MM.1S (cell line): Measurements from ENCODE around the gene GIT1.
A peak's percentile ranks its signal among the peaks of the same experiment; 100 is the strongest.

Source experiments
- DNase-seq: peaks from one replicate; pipeline ENCODE4 v3.0.0-alpha.2; 2015
- H2AFZ ChIP-seq: fragments of 300-600 bp; sonication (generic); 2 replicates; pipeline ENCODE4 v1.6.0; 2016; ENCODE audit warnings: antibody characterized with exemption, low read length
- H3F3A ChIP-seq: fragments of 300-600 bp; sonication (generic); 2 replicates; pipeline ENCODE4 v1.6.1; 2016; ENCODE audit warnings: mild to moderate bottlenecking, antibody characterized with exemption, low read length, moderate library complexity, mixed read lengths; ENCODE audit not compliant: insufficient read depth
- H3K27ac ChIP-seq: fragments of 300-600 bp; sonication (generic); 2 replicates; pipeline ENCODE4 v1.5.1; 2016; ENCODE audit warnings: mild to moderate bottlenecking, low read length
- H3K27me3 ChIP-seq: fragments of 300-600 bp; sonication (generic); replicated peaks from 2 replicates; pipeline ENCODE4 v1.6.0; 2016; ENCODE audit warnings: low read length; ENCODE audit not compliant: insufficient read depth
- H3K36me3 ChIP-seq: fragments of 300-600 bp; sonication (generic); replicated peaks from 2 replicates; pipeline ENCODE4 v1.6.1; 2016; ENCODE audit warnings: mild to moderate bottlenecking, low read length, mixed read lengths; ENCODE audit not compliant: insufficient read depth
- H3K4me1 ChIP-seq: fragments of 300-600 bp; sonication (generic); 2 replicates; pipeline ENCODE4 v1.6.1; 2016; ENCODE audit warnings: low read length, mixed read lengths
- H3K4me2 ChIP-seq: fragments of 300-600 bp; sonication (generic); 2 replicates; pipeline ENCODE4 v1.6.0; 2016; ENCODE audit warnings: low read depth, low read length
- H3K4me3 ChIP-seq: fragments of 300-600 bp; sonication (generic); 2 replicates; pipeline ENCODE4 v1.5.1; 2016; ENCODE audit warnings: low read length, mixed read lengths
- H3K79me2 ChIP-seq: fragments of 300-600 bp; sonication (generic); 2 replicates; pipeline ENCODE4 v1.6.1; 2016; ENCODE audit warnings: mixed run types, low read length, mixed read lengths
- H3K9ac ChIP-seq: fragments of 300-600 bp; sonication (generic); 2 replicates; pipeline ENCODE4 v1.6.1; 2016; ENCODE audit warnings: low read length, mixed read lengths
- H3K9me2 ChIP-seq: fragments of 300-600 bp; sonication (generic); replicated peaks from 2 replicates; pipeline ENCODE4 v1.6.1; 2016; ENCODE audit warnings: mild to moderate bottlenecking, low read length, mixed read lengths; ENCODE audit not compliant: insufficient read depth
- H3K9me3 ChIP-seq: fragments of 300-600 bp; sonication (generic); replicated peaks from 2 replicates; pipeline ENCODE4 v1.6.1; 2016; ENCODE audit warnings: mild to moderate bottlenecking, low read length, mixed read lengths; ENCODE audit not compliant: insufficient read depth
- H4K20me1 ChIP-seq: fragments of 300-600 bp; sonication (generic); 2 replicates; pipeline ENCODE4 v1.6.1; 2016; ENCODE audit warnings: mild to moderate bottlenecking, low read length, moderate library complexity, mixed read lengths; ENCODE audit not compliant: insufficient read depth
- EZH2 ChIP-seq: fragments of 300-600 bp; sonication (generic); optimal IDR thresholded peaks from 2 replicates; pipeline ENCODE3; 2017; ENCODE audit warnings: low read depth, mild to moderate bottlenecking, antibody characterized with exemption, low read length, mixed read lengths
- EZH2phosphoT487 ChIP-seq: fragments of 300-600 bp; sonication (generic); IDR thresholded peaks from 2 replicates; pipeline ENCODE4 v1.6.1; 2018; ENCODE audit warnings: antibody characterized with exemption, low read length
- TF ChIP-seq, protein P1 (sequence below): fragments of 300-600 bp; sonication (generic); IDR thresholded peaks from 2 replicates; pipeline ENCODE4 v1.5.1; 2016; ENCODE audit warnings: antibody characterized with exemption, low read length, mixed read lengths

GIT1 gene

DNA sequence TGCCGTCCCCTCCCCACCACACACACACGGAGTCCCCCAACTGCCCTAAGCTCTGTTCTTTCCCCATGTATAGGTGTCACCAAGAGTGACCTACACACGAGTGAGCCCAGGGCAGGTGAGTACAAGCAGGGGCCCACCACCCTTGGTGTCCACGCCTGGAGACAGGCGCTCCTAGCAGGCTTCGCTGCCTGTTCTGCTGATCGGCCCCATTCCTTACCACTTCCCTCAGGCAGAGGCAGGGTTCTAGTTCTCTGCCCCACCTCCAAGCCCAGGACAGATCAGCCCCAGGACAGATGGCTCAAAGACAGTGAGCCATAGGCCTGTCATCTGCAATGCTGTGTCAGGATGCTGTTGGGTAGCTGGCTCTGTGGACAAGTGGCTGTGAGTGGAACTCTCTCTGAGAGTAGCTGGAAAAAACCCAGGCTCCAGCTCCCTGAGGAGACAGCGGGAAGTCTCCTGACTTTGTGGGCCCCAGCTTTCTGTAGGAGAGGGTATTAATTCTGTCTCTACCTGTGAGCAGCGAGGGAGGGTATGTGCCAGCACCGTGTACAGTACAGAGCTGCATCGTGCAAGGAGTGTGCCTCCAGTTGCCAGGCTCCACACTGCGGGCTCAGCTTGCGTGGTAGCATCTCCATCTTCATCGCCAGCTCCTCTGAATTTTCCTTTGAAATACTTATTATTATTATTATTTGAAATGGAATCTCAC, 20.1 kb downstream of the GIT1 start:
- no peaks in the 10 kb centered on the region for H3K36me3 ChIP-seq
- peaks cover 6% of the 10 kb centered on the region for H3K79me2 ChIP-seq
- no peaks in the 10 kb centered on the region for H3K9me2 ChIP-seq
- peaks cover 34% of the 10 kb centered on the region for H3F3A ChIP-seq
- peak overlapping the region; percentile 70; the same call in 1 of the 2 replicates for H3K9ac ChIP-seq
- H4K20me1 ChIP-seq: no peaks in the 10 kb centered on the region
- no peak for DNase-seq
- H3K27me3 ChIP-seq: no peaks in the 10 kb centered on the region
- no peaks in the 10 kb centered on the region for H3K9me3 ChIP-seq
- H3K4me2 ChIP-seq: peak overlapping the region; percentile 91
- TF ChIP-seq EZH2phosphoT487 (no peak), EZH2 (no peak)
- TF ChIP-seq, protein P1, sequence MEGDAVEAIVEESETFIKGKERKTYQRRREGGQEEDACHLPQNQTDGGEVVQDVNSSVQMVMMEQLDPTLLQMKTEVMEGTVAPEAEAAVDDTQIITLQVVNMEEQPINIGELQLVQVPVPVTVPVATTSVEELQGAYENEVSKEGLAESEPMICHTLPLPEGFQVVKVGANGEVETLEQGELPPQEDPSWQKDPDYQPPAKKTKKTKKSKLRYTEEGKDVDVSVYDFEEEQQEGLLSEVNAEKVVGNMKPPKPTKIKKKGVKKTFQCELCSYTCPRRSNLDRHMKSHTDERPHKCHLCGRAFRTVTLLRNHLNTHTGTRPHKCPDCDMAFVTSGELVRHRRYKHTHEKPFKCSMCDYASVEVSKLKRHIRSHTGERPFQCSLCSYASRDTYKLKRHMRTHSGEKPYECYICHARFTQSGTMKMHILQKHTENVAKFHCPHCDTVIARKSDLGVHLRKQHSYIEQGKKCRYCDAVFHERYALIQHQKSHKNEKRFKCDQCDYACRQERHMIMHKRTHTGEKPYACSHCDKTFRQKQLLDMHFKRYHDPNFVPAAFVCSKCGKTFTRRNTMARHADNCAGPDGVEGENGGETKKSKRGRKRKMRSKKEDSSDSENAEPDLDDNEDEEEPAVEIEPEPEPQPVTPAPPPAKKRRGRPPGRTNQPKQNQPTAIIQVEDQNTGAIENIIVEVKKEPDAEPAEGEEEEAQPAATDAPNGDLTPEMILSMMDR: no peak
- H3K4me1 ChIP-seq: peaks cover 5% of the 10 kb centered on the region; the same call in 1 of the 2 replicates
- H3K27ac ChIP-seq: no peak overlapping the region
- peak overlapping the region; percentile 97 for H2AFZ ChIP-seq
- peak overlapping the region; percentile 88 for H3K4me3 ChIP-seq

DNA sequence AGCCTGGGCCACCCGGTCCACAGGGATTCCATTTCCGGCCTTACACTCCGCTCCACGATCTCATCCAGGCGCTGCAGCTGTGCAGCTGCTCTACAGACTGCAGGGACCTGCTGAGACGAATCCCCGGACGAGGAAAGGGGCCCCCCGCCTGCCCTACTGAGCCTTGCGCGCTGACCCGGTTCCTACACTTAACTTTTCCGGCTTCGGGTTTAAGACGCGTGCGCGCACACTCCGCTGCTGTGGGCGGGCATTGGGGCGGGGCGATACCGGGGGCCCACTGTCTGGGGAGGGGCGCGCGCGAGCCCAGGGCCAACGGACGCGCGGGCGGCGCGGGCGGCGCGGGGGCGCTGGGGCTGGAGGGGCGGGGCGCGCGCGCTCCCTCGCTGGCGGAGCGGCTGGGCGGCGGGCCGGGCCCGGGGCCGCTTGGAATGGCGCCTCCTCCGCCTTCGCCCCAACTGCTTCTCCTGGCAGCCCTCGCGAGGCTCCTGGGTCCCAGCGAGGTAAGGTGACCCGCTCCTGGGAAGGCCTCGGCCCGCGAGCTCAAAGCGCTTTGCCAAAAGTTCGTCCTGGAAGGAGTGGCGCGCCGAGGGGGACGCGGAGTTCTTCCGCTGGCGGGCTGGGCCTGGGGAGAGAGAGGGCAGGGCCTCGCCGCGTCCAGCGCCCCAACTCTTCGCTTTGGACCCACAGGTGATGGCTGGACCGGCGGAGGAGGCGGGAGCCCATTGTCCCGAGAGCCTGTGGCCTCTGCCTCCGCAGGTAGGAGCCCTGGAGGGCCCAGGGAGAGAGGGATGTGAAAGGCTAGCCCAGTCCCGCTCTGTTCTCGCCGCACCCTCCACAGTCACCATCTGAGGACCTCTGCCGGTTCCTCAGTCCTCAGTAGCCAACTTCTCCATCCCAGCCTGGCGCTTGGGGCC, 20.9 kb downstream of the GIT1 start, which contains the start of gene TP53I13:
Gene TP53I13, plus strand, starts transcription at position 371 of the 914 bp plus-strand sequence. Its CDS starts 58 bp downstream, at position 429.
- Histone ChIP-seq H3K4me1 (peaks cover 11% of the 10 kb centered on the region), H3K27me3 (no peaks in the 10 kb centered on the region), H3K9ac (peak within 1 kb of the TSS; percentile 70; the same call in 1 of the 2 replicates), H4K20me1 (no peaks in the 10 kb centered on the region), H3K4me2 (peak within 1 kb of the TSS; percentile 99), H3K9me3 (no peaks in the 10 kb centered on the region), H3K9me2 (no peaks in the 10 kb centered on the region), H3K27ac (peak within 1 kb of the TSS; percentile 75; the same call in 1 of the 2 replicates), H3F3A (peaks cover 34% of the 10 kb centered on the region), H2AFZ (peak within 1 kb of the TSS; percentile 97), H3K4me3 (peak within 1 kb of the TSS; percentile 88), H3K79me2 (peaks cover 10% of the 10 kb centered on the region), H3K36me3 (no peaks in the 10 kb centered on the region)
- TF ChIP-seq EZH2phosphoT487: no peak
- DNase-seq: peak; percentile 90

DNA sequence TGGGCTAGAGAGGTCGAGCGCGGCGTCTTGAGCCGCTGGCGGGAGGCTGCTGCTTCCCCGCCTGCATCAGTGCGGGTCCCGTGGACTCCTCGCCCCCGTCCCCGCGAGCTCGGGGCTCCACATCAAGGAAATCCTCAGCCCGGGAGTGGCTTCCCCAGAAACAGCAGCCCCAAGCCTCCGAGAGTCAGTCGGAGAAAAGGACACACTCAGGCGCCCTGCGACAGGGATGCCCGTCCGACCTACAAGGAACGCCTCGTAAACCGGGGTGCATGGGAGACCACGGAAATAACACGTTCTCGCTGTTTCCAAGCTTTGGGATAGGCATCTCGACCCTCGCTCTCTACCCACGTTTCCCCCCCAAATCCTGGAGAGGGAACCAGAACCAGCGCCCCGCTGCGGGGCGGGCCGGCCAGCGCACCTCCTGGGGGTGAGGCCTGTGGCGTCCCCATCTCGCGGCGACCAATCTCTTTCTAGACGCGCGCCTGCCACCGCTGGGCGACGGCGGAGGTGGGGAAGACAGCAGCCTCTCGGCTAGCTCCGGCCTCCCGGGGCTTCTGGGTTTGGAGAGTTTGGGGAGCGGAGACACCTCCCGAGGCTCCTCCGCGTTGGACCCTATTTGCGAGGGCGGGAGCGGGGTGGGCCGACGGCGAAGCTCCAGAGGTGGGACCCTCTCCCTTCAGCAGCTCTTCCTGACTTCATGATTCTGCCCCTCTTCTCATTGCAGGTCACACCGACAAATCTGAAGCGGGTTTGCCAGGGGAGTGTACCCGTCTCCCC, 21.7 kb downstream of the GIT1 start:
- H3K27me3 ChIP-seq: no peaks in the 10 kb centered on the region
- H3K9ac ChIP-seq: peak overlapping the region; percentile 61; the same call in 1 of the 2 replicates
- peak overlapping the region; percentile 77 for H3K4me3 ChIP-seq
- H3K36me3 ChIP-seq: no peaks in the 10 kb centered on the region
- H3K4me1 ChIP-seq: peaks cover 11% of the 10 kb centered on the region
- H3K27ac ChIP-seq: peak overlapping the region; percentile 75; the same call in 1 of the 2 replicates
- peak overlapping the region; percentile 99 for H3K4me2 ChIP-seq
- DNase-seq: peak; percentile 79
- no peaks in the 10 kb centered on the region for H3K9me3 ChIP-seq
- H3K9me2 ChIP-seq: no peaks in the 10 kb centered on the region
- no peaks in the 10 kb centered on the region for H4K20me1 ChIP-seq
- H3K79me2 ChIP-seq: peaks cover 14% of the 10 kb centered on the region
- TF ChIP-seq, protein P1: peak; percentile 51
- TF ChIP-seq EZH2: no peak
- H2AFZ ChIP-seq: peak overlapping the region; percentile 82
- peaks cover 34% of the 10 kb centered on the region for H3F3A ChIP-seq
